Measurements from ENCODE around the gene B9D1. TPM values are rescaled to one million over a fixed set of nuclear protein-coding genes. Genes with fewer than 3 reads are reported as not detected.

B9D1 gene
- total RNA-seq, 4 donors from 2014 or later: 3.8 to 105 (median 25.6) TPM

- Histone ChIP-seq H3K4me3 (no peak overlapping the region), H3K36me3 (no peaks in the 10 kb centered on the region), H3K27ac (peak overlapping the region in 1 of 2 donors; percentile 53), H3K4me1 (peaks cover 1 to 10% of the 10 kb centered on the region in 2 donors), H3K27me3 (no peaks in the 10 kb centered on the region), H3K9me3 (no peaks in the 10 kb centered on the region)
- DNase-seq: no peak
- no peak for TF ChIP-seq CTCF (IDR thresholded peaks at IDR 0.05)
- no peak for TF ChIP-seq POLR2A (IDR thresholded peaks at IDR 0.05)
- intact Hi-C loops (cut with DNase I; ENCODE audit: low total_unique reads): no loop called here
These were observed 63.2 kb downstream of the B9D1 start for GRCh38 chr17:19299214-19299747.

GRCh38 chr17:19298569-19299213 lies 63.8 kb downstream of the B9D1 start:
- intact Hi-C loops (cut with DNase I; ENCODE audit: low total_unique reads): no loop called here
- no peak overlapping the region for H3K4me3 ChIP-seq
- TF ChIP-seq CTCF (IDR thresholded peaks at IDR 0.05) (no peak), POLR2A (IDR thresholded peaks at IDR 0.05) (no peak)
- H3K36me3 ChIP-seq: no peaks in the 10 kb centered on the region
- H3K27ac ChIP-seq: peak overlapping the region in 1 of 2 donors; percentile 53
- H3K27me3 ChIP-seq: no peaks in the 10 kb centered on the region
- no peak for DNase-seq
- peaks cover 0 to 9% of the 10 kb centered on the region in 2 donors for H3K4me1 ChIP-seq
- no peaks in the 10 kb centered on the region for H3K9me3 ChIP-seq

- H3K4me1 ChIP-seq: peaks cover 0 to 9% of the 10 kb centered on the region in 2 donors
- peak overlapping the region in 1 of 2 donors; percentile 13 for H3K27ac ChIP-seq
- no peaks in the 10 kb centered on the region for H3K9me3 ChIP-seq
- H3K36me3 ChIP-seq: no peaks in the 10 kb centered on the region
- intact Hi-C loops (cut with DNase I; ENCODE audit: low total_unique reads): no loop called here
- no peak for DNase-seq
- no peaks in the 10 kb centered on the region for H3K27me3 ChIP-seq
- no peak for TF ChIP-seq CTCF (IDR thresholded peaks at IDR 0.05)
- TF ChIP-seq POLR2A (IDR thresholded peaks at IDR 0.05): no peak
- no peak overlapping the region for H3K4me3 ChIP-seq
These were observed 65.4 kb downstream of the B9D1 start for GRCh38 chr17:19296786-19297778.

GRCh38 chr17:19295473-19296135 lies 66.9 kb downstream of the B9D1 start:
- no peak overlapping the region for H3K4me3 ChIP-seq
- no peaks in the 10 kb centered on the region for H3K36me3 ChIP-seq
- H3K27ac ChIP-seq: peak overlapping the region; percentile 41 to 50
- intact Hi-C loops (cut with DNase I; ENCODE audit: low total_unique reads): no loop called here
- H3K27me3 ChIP-seq: no peaks in the 10 kb centered on the region
- DNase-seq: no peak
- no peak for TF ChIP-seq CTCF (IDR thresholded peaks at IDR 0.05)
- no peak for TF ChIP-seq POLR2A (IDR thresholded peaks at IDR 0.05)
- H3K4me1 ChIP-seq: peaks cover 0 to 14% of the 10 kb centered on the region in 2 donors
- no peaks in the 10 kb centered on the region for H3K9me3 ChIP-seq

All from uterus (tissue), 4 donors.